ENCODE results near the gene GIGYF1.

DNA sequence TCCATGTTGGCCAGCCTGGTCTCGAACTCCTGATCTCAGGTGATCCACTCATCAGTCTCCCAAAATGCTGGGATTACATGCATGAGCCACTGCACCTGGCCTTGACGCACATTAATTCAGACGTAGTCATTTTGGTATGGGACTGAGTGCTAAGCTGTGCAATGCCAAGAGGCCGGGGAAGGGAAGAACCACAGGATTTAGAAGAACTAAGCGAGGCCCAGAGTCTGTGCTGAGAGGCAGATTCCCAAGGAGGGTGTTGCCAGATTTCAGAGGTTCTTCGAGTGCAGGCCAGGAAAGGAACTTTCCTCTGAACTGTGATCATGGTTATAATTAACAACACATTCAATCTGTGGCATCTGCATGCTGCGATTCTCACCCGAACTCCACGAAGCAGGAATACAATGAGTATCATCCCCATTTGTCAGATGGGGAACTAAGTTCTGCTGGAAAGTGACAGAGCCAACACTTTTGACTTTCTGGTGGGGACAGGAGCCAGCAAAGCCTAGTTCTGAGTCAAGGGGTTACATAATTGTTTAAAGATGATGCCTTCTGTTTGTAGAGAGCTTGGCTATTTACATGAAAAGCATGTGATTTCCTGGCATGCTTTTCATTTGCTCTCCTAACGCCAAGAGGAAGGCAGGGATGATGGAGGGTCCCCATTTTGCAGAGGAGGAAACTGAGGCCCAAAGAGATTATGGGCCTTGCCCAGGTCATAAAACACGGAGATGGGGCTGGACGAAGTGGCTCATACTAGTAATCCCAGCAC is 33.1 kb upstream of the GIGYF1 start:
- TF ChIP-seq EZH2 (IDR thresholded peaks at IDR 0.05) = no peak
- TF ChIP-seq POLR2AphosphoS5 (IDR thresholded peaks at IDR 0.05; ENCODE audit: borderline replicate concordance, low read depth, low read length) = no peak
